ENCODE results near the gene SMIM23.

DNA sequence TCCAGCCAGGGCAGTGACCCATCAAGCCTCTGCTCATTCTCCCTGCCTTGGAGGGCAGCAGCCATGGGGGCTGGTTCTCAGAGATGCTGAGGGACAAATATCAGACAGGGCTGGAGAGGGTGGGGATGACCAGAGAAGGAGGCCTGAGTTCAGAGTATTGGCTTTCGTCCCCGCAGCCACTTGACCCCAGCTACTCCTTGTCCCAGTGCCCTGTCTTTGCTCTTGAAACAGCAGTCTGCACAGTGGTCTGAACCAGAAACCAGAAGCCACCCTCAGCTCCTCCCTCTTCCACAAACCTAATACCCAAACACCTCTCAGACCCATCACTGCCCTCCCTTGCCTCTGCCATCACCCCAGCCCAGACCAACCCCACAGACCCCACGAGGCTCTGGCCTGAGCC, 36.3 kb upstream of the SMIM23 start:
- no peak for TF ChIP-seq JUND (IDR thresholded peaks at IDR 0.05)
- TF ChIP-seq POLR2AphosphoS5 (IDR thresholded peaks at IDR 0.05; ENCODE audit: low read depth, low read length), result no peak
- no peak for TF ChIP-seq EP300 (IDR thresholded peaks at IDR 0.05; ENCODE audit: borderline replicate concordance in 1 of 2, low read depth in 1 of 2, low read length in 1 of 2)
- TF ChIP-seq EZH2phosphoT487 (IDR thresholded peaks at IDR 0.05; ENCODE audit: borderline replicate concordance, low read depth), result no peak
- TF ChIP-seq, protein P1, sequence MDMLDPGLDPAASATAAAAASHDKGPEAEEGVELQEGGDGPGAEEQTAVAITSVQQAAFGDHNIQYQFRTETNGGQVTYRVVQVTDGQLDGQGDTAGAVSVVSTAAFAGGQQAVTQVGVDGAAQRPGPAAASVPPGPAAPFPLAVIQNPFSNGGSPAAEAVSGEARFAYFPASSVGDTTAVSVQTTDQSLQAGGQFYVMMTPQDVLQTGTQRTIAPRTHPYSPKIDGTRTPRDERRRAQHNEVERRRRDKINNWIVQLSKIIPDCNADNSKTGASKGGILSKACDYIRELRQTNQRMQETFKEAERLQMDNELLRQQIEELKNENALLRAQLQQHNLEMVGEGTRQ (IDR thresholded peaks at IDR 0.05; ENCODE audit: borderline replicate concordance, low read depth, low read length), result no peak
- no peak for TF ChIP-seq NRF1 (IDR thresholded peaks at IDR 0.05; ENCODE audit: low read depth, low read length)
